HG02870 (cell line): ENCODE measurements around the gene SH3GLB2.
"Not testable (repeated sequence)": the region's sequence is repeated elsewhere in the genome, so short reads cannot be mapped to it uniquely, and the experiment has no call there.

Source experiments
- ATAC-seq: cut with Tn5 transposase; IDR thresholded peaks from one replicate; pipeline ENCODE4 v1.9.1; 2021; ENCODE audit warnings: mild to moderate bottlenecking, moderate library complexity; ENCODE audit not compliant: unreplicated experiment

SH3GLB2 gene

DNA sequence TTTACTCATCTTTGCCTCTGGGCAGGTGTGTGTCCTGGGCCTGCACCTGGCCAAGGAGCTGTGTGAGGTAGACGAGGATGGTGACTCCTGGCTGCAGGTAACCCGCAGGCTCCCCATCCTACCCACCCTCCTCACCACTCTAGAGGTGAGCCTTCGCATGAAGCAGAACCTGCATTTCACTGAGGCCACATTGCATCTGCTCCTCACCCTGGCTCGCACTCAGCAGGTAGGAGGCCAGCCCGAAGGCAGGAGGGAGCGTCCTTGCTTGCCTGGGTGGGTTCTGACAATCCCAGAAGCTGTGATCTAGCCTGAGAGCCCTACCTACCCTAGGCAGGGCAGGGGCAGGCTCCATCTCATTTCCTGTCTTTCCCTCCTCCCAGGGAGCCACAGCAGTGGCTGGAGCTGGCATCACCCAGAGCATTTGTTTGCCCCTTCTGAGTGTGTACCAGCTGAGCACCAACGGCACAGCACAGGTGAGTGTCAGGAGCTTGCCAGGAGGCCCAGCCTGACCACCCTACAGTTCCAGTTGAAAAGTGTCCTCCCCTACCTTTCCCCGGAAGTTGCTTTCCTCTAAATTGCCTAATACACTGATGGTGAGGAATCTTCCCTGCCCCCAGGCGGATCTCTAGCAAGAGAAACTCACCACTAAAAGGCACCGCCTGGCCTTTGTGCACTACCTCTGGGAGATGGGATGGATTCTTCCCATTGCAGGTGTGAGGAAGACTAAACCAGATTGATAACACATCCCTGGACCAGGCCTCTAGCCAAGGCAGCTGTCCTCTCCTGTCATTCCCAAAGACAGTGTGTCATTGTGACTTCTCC is 26.4 kb downstream of the SH3GLB2 start:
- ATAC-seq = no peak

DNA sequence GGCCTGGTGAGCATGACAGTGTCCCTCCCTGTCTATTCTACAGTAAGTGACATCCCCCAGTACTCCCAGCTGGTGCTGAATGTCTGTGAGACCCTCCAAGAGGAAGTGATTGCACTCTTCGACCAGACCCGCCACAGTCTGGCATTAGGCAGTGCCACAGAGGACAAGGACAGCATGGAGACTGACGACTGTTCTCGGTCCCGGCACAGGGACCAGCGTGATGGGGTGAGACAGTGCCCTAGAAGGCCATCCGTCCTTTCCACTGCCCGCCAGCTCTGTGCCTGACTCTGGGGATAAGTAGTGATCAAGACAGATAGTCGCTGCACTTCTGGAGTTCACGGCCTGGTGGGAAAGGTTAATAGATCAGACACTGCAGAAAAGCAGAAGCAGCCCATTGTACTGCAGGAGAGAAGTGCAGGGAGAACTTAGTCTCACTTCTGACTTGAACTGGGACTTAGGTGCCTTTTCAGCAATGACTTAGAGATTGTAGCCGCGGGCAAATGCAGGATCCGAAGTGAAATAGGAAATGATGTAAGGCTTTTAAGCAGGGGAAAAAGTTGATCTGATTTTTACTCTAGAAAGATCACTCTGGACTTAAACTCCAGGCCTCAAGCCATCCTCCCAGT is 28.4 kb downstream of the SH3GLB2 start:
- no peak for ATAC-seq

DNA sequence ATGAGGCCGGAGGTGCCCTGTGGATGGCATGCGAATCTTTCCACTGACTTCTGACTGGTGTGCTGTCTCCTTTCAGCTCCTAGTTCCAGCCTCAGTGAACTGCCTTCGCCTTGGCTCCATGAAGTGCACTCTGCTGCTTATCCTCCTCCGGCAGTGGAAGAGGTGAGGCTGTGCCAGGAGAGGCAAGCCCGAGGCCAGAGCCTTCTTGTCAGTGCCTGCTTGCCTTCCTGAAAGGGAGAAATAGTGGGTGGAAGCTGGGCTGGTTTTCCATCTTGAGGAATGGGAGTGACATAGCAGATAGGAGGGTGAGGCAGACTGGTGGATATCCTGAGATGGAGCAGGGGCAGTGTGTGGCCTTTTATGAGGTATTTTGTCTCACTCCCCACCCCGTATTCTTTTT is 29.7 kb downstream of the SH3GLB2 start:
- ATAC-seq = no peak

DNA sequence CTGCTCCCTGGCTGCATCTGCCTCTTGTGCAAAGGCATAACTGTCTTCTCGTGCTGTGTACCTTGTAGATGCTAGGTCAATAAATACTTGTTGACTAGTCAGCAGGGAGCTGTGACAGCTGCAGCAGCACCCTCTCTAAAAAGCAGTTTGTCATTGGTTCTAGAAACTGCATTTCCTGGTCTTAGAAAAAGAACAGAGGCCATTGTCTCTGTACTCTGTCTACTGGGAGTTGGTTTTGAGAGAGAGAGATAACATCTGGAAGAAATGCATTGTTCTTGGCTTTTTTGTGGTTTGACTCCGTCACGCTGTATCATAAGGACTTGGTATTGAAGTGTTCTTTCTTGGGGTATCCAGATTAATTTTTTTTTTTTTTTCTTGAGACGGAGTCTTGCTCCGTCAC is 32.3 kb downstream of the SH3GLB2 start:
- no peak for ATAC-seq

DNA sequence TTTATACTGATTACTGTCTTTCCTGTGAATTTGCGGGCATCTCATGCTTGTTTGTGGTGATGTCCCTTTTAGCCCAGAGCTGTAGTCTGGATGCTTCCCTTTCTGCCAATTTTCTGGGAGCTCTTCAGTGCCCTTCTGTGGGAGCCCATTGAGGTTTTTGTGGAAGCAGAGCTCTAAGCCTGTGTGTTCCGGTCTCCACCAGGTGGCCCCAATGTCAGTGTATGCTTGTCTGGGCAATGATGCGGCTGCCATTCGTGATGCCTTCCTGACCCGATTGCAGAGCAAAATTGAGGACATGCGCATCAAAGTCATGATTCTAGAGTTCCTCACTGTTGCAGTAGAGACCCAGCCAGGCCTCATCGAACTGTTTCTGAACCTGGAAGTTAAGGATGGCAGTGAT is 35.1 kb downstream of the SH3GLB2 start:
- ATAC-seq = no peak

DNA sequence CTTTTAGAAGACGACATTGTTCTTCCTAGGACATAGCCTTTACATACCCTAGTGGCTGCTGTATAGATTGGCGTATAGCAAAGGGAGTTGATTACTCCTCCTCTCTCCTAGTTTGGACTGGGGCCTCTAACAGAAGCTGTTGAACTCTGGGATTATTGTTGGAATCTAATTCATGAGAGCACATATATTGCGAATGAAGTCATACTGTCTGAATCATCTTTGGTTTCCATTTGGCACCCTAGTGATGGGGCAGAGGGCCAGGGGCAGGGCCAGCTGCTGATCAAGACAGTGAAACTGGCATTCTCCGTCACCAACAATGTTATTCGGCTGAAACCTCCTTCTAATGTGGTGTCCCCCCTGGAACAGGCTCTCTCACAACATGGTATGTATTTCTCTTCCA is 40.3 kb downstream of the SH3GLB2 start:
- no peak for ATAC-seq

DNA sequence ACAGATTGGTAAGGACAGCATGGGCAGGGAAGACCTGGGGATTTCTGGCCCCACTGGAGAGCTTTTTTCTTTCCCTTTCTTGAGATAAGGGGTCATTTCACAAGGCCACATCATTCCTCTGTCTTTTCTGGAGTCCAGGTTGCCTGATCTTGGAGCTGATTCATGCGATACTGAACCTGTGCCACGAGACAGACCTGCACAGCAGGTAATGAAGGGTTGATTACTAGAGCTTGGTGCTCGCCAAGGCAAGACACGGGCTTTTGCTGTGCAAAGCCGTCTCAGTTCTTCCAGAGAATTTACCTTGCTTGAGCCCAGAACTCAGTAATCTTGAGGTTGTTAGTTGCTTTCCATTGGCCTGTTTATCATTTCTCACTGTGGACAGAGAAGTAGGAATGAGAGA is 41.5 kb downstream of the SH3GLB2 start:
- ATAC-seq = no peak

DNA sequence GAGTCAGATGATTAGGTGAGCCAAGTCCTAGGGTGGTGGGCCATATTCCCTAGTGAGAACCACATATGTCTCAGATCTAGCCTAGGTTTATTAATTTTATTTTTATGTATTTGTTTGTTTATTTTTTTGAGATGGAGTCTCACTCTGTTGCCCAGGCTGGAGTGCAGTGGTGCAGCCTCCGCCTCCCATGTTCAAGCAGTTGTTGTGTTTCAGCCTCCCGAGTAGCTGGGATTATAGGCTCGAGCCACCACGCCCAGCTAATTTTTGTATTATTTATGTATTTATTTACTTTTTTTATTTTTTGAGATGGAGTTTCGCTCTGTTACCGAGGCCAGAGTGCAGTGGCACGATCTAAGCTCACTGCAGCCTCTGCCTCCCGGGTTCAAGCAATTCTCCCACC is 44.6 kb downstream of the SH3GLB2 start:
- ATAC-seq = no peak

DNA sequence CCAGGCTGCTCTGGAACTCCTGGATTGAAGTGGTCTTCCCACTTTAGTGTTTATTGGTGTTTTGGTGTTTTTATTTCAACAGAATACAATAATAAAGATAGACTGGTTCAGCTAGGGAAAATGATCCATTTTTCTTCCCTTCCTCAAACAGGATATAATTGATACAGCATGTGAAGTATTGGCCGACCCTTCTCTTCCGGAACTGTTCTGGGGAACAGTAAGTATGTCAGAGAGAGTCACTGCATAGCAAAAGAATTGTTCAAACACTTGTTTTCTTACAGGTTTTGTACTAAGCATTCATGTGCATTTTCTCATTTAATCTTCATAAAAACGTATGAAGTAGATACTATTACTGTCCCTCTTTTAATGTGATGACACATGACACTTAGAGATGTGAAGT is 49.0 kb downstream of the SH3GLB2 start:
- ATAC-seq = no peak

DNA sequence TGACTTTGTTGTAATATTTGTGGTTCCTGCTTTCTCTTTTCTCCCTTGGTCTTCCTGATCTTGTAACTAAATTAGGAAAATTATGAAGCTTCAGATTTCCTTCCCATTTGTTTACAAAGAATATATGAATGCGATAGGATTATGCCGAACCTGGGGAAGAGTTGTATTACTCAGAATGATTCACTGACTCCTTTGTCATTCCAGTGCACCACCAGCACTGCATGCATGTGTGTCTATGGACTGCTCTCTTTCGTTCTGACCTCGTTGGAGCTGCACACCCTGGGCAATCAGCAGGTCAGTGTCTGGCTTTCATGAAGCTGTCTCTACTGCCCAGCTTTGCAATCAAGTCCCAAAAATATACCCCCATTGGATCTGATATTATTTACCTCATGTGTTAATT is 55.2 kb downstream of the SH3GLB2 start:
- ATAC-seq = no peak

DNA sequence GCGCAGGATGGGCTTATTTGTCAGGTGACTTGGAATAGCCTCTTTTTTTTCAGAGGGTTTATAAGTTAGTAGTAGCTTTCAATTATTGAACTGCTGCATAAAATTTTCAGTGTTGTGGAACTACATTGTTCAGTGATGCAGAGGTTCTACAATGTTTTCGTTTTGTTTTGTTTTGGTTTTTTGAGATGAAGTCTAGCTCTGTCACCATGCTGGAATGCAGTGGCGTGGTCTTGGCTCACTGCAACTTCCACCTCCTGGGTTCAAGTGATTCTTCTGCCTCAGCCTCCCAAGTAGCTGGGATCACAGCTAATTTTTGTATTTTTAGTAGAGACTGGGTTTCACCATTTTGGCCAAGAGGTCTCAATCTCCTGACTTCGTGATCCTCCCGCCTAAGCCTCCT is 58.6 kb downstream of the SH3GLB2 start:
- no peak for ATAC-seq

DNA sequence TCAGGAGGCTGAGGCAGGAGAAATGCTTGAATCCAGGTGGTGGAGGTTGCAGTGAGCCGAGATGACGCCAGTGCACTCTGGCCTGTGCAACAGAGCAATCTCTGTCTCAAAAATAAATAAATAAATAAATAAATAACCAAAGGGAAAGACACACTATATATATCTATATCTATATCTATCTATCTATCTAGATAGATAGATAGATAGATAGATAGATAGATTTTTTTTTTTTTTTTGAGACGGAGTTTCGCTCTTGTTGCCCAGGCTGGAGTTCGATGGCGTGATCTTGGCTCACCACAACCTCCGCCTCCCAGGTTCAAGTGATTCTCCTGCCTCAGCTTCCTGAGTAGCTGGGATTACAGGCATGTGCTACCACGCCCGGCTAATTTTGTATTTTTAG is 66.7 kb downstream of the SH3GLB2 start:
- not testable (repeated sequence) for ATAC-seq
